Suppressor macrophage (primary cell): Measurements from ENCODE around the gene ERMP1.
A peak's percentile ranks its signal among the peaks of the same experiment; 100 is the strongest.
"Not testable (repeated sequence)": the region's sequence is repeated elsewhere in the genome, so short reads cannot be mapped to it uniquely, and the experiment has no call there.

Experiments used
- DNase-seq, 4 experiments: peaks; one replicate each; pipeline ENCODE4 v3.0.0-alpha.2; 2020 to 2022
- total RNA-seq, 17 experiments: gene quantifications; one replicate each; lab custom pipeline; 2026; ENCODE audit warnings: mixed read lengths in 6 of 17, inconsistent platforms in 3 of 17; lab: John Stamatoyannopoulos, UW

Gene ERMP1
- total RNA-seq, result 84.0 to 318 (median 151) reads per million in 17 experiments

GRCh38 chr9:5832538-5833529 lies at the start of gene ERMP1:
TSS of gene ERMP1 (minus strand) at chr9:5833117. CDS start at chr9:5833027, 90 bp downstream.
- DNase-seq, result peak; percentile 87 to 94 (median 91)

GRCh38 chr9:5882244-5883012 lies 49.5 kb upstream of the ERMP1 start:
- not testable (repeated sequence) for DNase-seq

- no peak for DNase-seq
Observed at GRCh38 chr9:5879419-5880181, 46.7 kb upstream of the ERMP1 start.

GRCh38 chr9:5876711-5877110 lies 43.8 kb upstream of the ERMP1 start:
- no peak for DNase-seq

GRCh38 chr9:5876026-5876425 lies 43.1 kb upstream of the ERMP1 start:
- DNase-seq, result no peak

- no peak for DNase-seq
Observed at GRCh38 chr9:5874048-5874447, 41.1 kb upstream of the ERMP1 start.

- DNase-seq, result no peak
Observed at GRCh38 chr9:5873439-5873838, 40.5 kb upstream of the ERMP1 start.

GRCh38 chr9:5872511-5872910 lies 39.6 kb upstream of the ERMP1 start:
- no peak for DNase-seq

- DNase-seq, result no peak
Observed at GRCh38 chr9:5871785-5872184, 38.9 kb upstream of the ERMP1 start.

GRCh38 chr9:5870691-5871090 lies 37.8 kb upstream of the ERMP1 start:
- DNase-seq, result peak in 3 of 4 experiments; percentile 21 to 38 (median 35)

- DNase-seq, result no peak
Observed at GRCh38 chr9:5870020-5870339, 37.1 kb upstream of the ERMP1 start.

- DNase-seq, result no peak
Observed at GRCh38 chr9:5869315-5870019, 36.5 kb upstream of the ERMP1 start.

GRCh38 chr9:5868235-5868634 lies 35.3 kb upstream of the ERMP1 start:
- no peak for DNase-seq

- no peak for DNase-seq
Observed at GRCh38 chr9:5866685-5867084, 33.8 kb upstream of the ERMP1 start.

GRCh38 chr9:5866272-5866671 lies 33.4 kb upstream of the ERMP1 start:
- DNase-seq, result no peak

GRCh38 chr9:5864446-5864845 lies 31.5 kb upstream of the ERMP1 start:
- no peak for DNase-seq

GRCh38 chr9:5863092-5863746 lies 30.3 kb upstream of the ERMP1 start:
- DNase-seq, result no peak

GRCh38 chr9:5858833-5859232 lies 25.9 kb upstream of the ERMP1 start:
- DNase-seq, result peak in 2 of 4 experiments; percentile 23 to 28

- peak; percentile 75 to 90 (median 80) for DNase-seq
Observed at GRCh38 chr9:5857928-5858327, 25.0 kb upstream of the ERMP1 start.

GRCh38 chr9:5854063-5854790 lies 21.3 kb upstream of the ERMP1 start:
- no peak for DNase-seq

GRCh38 chr9:5853617-5854016 lies 20.7 kb upstream of the ERMP1 start:
- DNase-seq, result no peak
